GM06990 (cell line): ENCODE measurements around the gene EHMT2.
"Not testable (repeated sequence)": the region's sequence is repeated elsewhere in the genome, so short reads cannot be mapped to it uniquely, and the experiment has no call there.

Experiments used
- DNase-seq: peaks from one replicate; pipeline ENCODE4 v3.0.0-alpha.2; 2011; ENCODE audit not compliant: insufficient read length; ENCODE audit errors: extremely low read depth
- H3K27me3 ChIP-seq: replicated peaks from 2 replicates; pipeline ENCODE4 v1.6.0; 2011; ENCODE audit warnings: low read length; ENCODE audit not compliant: control insufficient read depth, insufficient read depth
- H3K36me3 ChIP-seq: 2 replicates; pipeline ENCODE4 v1.5.1; 2011; ENCODE audit warnings: low read length; ENCODE audit not compliant: control insufficient read depth, insufficient read depth
- H3K4me3 ChIP-seq: replicated peaks from 2 replicates; pipeline ENCODE4 v1.5.1; 2011; ENCODE audit warnings: low read depth, mild to moderate bottlenecking, control low read depth, low read length
- CTCF ChIP-seq: IDR thresholded peaks from 2 replicates; pipeline ENCODE4 v1.5.1; 2011; ENCODE audit warnings: low read length, control low read depth, mild to moderate bottlenecking, inconsistent platforms; ENCODE audit not compliant: insufficient read depth, poor library complexity, severe bottlenecking

EHMT2 gene

GRCh38 chr6:31858707-31859106, 38.8 kb downstream of the EHMT2 start:
- H3K27me3 ChIP-seq: no peaks in the 10 kb centered on the region
- H3K36me3 ChIP-seq: peaks cover 9% of the 10 kb centered on the region
- DNase-seq: no peak
- no peak overlapping the region for H3K4me3 ChIP-seq
- TF ChIP-seq CTCF: no peak

GRCh38 chr6:31857774-31858173, 39.7 kb downstream of the EHMT2 start:
- DNase-seq, H3K27me3 ChIP-seq, H3K4me3 ChIP-seq, H3K36me3 ChIP-seq: not testable (repeated sequence)

- not testable (repeated sequence) for DNase-seq
Observed at GRCh38 chr6:31851980-31852718, 45.3 kb downstream of the EHMT2 start.

GRCh38 chr6:31851485-31851832, 46.0 kb downstream of the EHMT2 start:
- TF ChIP-seq CTCF: no peak
- H3K36me3 ChIP-seq: no peaks in the 10 kb centered on the region
- no peak for DNase-seq
- no peak overlapping the region for H3K4me3 ChIP-seq
- no peaks in the 10 kb centered on the region for H3K27me3 ChIP-seq

More at GRCh38 chr6:31851980-31852718, 45.3 kb downstream of the EHMT2 start:
- not testable (repeated sequence) for H3K27me3 ChIP-seq, H3K4me3 ChIP-seq, H3K36me3 ChIP-seq

GRCh38 chr6:31850765-31851484, 46.6 kb downstream of the EHMT2 start:
- no peak for DNase-seq
- no peaks in the 10 kb centered on the region for H3K36me3 ChIP-seq
- H3K27me3 ChIP-seq: no peaks in the 10 kb centered on the region
- H3K4me3 ChIP-seq: no peak overlapping the region
- no peak for TF ChIP-seq CTCF

GRCh38 chr6:31847276-31847978, 50.1 kb downstream of the EHMT2 start:
- Histone ChIP-seq H3K4me3 (no peak overlapping the region), H3K36me3 (no peaks in the 10 kb centered on the region), H3K27me3 (no peaks in the 10 kb centered on the region)
- DNase-seq: no peak
- no peak for TF ChIP-seq CTCF
